GM21381 (cell line): ENCODE data around the gene MAGI1.
"Not testable (repeated sequence)": the region's sequence is repeated elsewhere in the genome, so short reads cannot be mapped to it uniquely, and the experiment has no call there.

Experiments
- ATAC-seq: cut with Tn5 transposase; IDR thresholded peaks from one replicate; pipeline ENCODE4 v1.9.1; 2021; ENCODE audit warnings: mild to moderate bottlenecking, moderate library complexity; ENCODE audit not compliant: unreplicated experiment

Gene MAGI1

DNA sequence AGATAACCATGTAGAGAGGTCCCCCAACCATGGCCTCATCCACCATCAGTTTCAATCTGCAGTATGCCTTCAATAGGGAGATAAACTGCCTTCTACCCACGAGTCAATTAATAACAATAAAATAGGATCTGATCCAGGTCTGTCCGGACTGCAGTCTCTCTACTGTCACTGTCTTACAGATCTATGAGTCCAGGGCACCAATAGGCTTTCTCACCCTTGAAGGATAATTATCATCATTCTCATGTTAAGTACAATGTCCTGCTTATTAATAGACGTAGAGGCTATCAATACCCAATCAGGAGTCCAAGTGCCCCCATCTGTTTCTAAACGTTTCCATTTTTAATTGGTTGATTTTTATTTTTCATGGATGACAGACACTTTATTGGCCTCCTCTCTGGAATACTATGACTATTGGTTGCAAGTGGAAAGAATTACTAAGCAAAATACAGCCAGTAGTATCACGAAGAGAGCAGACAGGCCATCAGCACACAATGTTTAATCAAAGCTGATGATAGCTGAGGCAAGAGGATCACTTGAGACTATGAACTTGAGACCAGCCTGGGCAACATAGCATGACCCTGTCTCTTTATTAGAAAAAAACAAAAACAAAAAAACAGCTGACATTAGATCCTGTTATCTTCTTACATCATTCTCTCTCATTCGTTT lies 480.7 kb downstream of the MAGI1 start:
- no peak for ATAC-seq

DNA sequence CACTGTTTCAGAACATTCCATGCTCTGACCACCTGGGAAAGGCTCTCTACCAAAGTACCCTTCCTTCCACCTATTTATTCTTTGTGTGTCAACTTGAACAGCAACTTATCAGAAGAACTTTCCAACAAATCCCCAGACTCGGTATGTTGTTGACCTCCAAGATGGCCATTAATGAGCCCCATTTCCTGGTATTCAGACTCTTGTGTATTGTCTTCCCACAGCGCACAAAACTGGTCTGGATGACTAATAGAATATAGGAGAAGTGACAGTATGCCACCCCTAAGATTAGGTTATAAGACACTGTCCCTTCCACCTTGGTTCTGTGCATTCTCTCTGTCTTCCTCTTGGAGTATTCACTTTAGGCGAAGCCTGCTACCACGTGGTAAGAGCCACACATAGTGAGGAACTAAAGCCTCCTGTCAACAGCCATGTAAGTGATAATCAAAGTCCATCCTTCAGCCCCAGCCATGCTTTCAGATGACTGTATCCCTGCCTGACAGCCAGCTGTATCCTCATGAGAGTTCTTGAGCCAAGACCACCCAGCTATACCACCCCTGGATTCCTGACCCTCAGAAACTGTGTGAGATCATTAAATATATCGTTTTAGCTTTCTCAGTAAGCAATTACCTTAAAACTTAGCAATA lies 481.7 kb downstream of the MAGI1 start:
- no peak for ATAC-seq

GRCh38 chr3:65552434-65552833 lies 486.3 kb downstream of the MAGI1 start:
- ATAC-seq, result no peak

- ATAC-seq, result no peak
These were observed 486.8 kb downstream of the MAGI1 start for GRCh38 chr3:65551945-65552344.

DNA sequence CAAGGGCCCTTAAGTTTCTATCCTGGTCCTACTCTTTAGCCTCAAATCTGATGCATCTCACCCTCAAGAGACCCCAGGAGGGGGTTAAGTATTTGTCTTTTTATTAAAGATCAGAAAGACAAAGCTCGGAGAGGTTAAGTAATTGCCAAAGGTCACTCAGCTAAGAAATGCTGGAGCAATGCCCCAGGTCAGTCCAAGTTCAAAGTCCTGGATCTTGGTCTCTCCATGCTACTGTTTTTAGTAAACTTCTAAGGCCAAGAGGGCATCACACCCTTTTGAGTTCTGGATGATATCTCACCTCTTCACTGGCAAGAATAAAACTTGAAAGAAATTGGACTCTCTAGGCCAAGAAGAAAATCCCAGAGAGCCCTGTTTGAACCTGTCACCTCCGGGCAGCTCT lies 488.6 kb downstream of the MAGI1 start:
- ATAC-seq, result no peak

DNA sequence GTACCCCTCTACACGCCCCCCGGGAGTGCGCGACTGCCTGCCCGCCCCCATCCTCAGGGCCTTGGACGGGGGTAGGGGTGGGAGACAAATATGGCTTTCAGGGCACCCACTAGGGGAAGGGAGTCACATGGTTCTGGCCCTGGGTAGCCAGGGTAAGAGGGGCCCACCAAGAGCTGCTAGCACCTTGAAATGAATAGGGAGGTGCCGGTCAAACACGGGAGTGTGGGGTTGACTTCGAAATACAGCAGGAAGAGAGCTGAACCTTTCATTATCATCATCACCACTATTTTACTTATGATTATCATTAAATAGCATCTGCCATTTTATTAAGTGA lies 489.1 kb downstream of the MAGI1 start:
- no peak for ATAC-seq

DNA sequence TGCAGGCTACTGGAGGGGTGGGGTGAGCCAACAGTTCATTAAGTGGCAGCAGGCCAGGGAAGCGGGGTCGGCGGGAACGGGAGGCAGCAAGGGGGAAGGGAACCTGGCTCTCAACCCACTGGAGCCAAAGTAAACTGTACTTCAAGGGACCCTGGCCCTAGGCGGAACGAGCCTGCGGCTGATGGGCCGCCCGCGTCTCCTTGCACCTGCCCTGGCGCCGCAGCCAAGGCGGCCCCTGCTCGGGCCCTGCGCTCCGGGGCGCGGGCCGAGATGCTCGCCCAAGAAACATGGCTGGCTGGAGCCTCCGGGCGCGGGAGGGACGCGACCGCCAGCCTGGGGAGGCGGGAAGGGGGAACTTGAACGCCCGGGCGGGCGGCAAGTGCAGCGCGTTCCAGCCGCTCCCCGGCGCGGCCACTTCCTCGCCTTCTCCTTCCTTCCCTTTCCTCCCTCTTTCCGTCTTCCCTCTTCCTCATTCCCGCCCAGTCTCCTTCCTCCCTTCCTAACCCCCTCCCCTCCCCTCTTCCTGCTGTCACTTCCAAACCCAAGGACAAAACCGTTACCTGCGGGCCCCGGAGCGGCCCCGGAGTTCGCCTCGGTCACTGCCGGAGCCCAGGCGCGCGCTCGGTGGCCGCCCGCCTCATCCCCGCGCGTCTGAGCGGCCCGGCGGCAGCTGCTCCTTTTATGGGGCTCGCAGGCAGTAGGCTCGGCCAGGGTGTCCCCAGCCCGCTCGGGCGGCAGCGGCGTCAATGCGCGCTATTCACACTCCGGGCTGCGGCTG lies 489.7 kb downstream of the MAGI1 start:
- no peak for ATAC-seq

- ATAC-seq, result no peak
These were observed 493.3 kb downstream of the MAGI1 start for GRCh38 chr3:65545429-65545828.

DNA sequence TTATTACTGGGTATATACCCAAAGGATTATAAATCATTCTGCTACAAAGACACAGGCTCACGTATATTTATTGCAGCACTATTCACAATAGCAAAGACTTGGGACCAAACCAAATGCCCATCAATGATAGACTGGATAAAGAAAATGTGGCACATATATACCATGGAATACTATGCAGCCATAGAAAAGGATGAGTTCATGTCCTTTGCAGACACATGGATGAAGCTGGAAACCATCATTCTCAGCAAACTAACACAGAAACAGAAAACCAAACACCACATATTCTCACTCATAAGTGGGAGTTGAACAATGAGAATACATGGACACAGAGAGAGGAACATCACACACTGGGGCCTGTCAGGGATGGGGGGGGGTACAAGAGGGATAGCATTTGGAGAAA lies 495.3 kb downstream of the MAGI1 start:
- ATAC-seq, result not testable (repeated sequence)

- ATAC-seq, result no peak
These were observed 498.1 kb downstream of the MAGI1 start for GRCh38 chr3:65540666-65541065.

GRCh38 chr3:65539616-65540015 lies 499.1 kb downstream of the MAGI1 start:
- ATAC-seq, result no peak

DNA sequence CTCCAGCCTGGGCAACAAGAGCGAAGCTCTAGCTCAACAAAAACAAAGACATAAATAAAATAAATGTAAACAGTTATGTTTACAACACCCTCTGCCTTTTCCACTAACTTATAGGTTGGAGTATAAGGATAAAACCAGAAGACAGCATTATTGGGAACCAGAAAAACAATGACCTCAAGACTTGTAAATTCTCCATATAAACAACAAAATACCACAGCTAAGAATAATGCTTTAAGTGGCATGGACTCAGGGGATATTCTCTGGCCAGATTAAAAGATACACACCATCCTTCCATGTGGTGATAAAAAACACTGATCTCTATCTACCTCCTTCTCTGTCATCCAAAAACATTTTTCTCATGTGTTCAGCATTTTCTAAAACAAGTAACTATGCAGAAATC lies 500.6 kb downstream of the MAGI1 start:
- no peak for ATAC-seq

DNA sequence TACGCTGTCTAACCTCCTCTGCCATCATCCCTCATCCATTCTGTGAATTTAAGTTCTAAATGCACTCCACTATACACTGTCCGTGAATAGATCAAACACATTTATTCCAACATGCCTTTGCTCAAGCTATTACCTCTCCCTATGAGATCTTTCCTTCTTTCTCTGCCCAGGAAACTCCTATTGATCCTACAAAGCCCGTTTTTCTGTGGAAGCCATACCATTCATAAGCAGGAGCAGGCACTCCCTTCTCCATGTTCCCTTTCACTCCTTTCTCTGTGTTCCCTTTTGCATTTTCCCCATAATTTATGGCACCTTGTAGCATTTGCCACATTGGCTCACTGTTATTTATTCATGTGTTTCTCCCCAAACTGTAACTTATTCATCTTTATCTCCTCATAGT lies 501.6 kb downstream of the MAGI1 start:
- no peak for ATAC-seq

GRCh38 chr3:65535260-65535659 lies 503.5 kb downstream of the MAGI1 start:
- no peak for ATAC-seq

DNA sequence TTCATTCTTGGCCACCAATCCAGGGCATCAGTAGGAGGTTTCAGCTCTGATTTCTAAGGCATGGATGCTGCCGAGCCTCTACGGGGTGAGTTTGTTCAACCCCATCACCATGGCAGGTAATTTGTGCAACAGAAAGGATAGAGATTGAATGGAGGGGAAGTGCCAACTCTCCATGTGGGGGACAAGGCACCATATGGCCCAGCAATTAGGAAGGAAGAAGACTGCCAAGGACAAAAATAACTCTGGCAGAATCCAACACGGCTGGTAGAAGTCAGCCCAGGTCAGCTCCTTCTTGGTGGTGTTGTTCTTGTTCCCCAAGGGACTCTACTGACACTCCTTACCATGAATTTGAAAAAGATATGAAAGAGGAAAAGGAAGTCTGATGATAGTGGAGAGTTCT lies 503.9 kb downstream of the MAGI1 start:
- ATAC-seq, result no peak

DNA sequence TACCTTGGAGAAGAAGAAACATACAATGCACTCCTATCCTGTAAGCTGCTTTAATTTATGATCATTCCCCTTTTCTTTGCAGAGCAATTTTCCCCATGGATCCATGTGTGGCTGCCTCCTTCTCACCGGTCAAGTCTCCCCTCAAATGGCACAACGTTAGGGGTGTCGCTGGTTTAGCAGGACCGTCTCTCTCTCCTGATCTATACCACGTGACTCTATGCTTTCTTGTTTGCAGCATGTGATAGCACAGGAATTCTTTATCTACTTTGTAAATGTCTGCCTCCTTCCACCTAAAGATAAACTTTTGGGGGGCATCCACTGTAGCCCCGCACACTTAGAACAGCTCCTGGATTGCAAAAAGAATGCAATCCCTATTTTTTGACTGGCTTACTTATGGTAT lies 506.0 kb downstream of the MAGI1 start:
- no peak for ATAC-seq

- ATAC-seq, result no peak
These were observed 506.5 kb downstream of the MAGI1 start for GRCh38 chr3:65532215-65532614.

GRCh38 chr3:65531499-65531898 lies 507.2 kb downstream of the MAGI1 start:
- ATAC-seq, result no peak

DNA sequence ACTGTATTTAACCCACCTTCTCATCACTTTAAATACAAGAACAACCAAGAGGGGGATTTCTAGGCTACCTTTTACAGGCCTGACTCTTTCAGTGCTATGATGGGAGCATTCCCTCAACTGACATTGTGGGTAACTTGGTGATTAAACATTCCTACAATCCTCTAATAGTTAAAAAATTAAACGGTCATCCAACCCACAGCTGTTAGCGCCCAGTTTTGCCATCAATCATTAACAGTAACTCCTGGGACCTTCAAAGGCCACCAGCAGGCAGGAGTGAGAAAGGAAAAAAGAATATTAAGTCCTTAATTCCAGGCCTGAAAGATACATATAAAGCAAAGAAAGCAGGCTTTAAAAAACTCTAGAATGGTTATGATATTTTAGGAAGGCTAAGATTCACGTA lies 512.1 kb downstream of the MAGI1 start:
- ATAC-seq, result no peak

DNA sequence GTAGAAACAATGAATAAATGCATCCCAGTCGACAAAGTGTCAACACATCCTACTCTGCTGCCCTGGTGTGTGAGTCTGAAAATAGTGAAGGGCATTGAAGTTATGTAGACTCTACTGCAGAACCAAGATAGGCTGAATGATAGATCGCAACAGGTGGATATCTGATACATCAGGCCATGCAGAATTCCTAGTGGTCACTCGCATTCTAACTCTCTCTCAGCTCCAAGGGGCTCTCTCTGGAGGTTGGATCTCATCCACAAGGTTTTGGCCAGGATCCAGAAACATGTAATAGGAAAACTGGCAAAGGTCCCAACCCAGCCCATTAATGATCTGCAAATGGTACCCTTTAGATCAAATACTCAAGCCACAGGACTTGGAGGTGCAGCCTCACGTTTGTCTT lies 514.1 kb downstream of the MAGI1 start:
- no peak for ATAC-seq

DNA sequence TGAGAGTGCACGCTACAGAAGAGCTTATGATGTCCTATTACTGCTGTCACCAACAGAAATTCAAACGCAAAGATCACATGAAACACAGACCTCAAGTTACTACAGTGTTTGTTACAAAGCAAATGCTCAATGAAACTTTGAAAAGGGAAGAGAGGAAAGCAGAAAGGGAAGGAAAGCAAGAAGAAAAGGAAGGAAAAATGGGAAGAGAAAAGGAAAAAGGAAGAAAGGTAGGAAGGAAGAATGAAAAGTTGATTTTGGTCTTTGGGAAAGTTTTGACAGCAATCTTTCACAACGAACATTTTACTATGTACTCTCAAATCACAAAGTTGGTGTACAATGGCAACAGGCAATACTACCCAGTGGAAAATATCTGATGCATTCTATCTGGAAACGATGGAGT lies 514.8 kb downstream of the MAGI1 start:
- no peak for ATAC-seq

GRCh38 chr3:65521032-65521431 lies 517.7 kb downstream of the MAGI1 start:
- ATAC-seq, result no peak
